Umbilical cord (tissue), 2 donors: ENCODE measurements around the gene MID1IP1. TPM values are rescaled to one million over a fixed set of nuclear protein-coding genes. Genes with fewer than 3 reads are reported as not detected.

Experiments
- DNase-seq: peaks from one replicate; pipeline ENCODE4 v3.0.0-alpha.2; 2015; ENCODE audit warnings: low spot score
- total RNA-seq: library from RNA; depleted of rRNA; stranded (reverse); fragments of >200 nt; gene quantifications from one replicate; pipeline ENCODE4 v1.2.3, GENCODE V29; 2014; ENCODE audit warnings: low replicate concordance; ENCODE audit not compliant: insufficient read depth

Gene MID1IP1
- total RNA-seq: 76.6 TPM

GRCh38 chrX:38800981-38801845 lies at the start of gene MID1IP1:
Gene MID1IP1, plus strand, starts transcription at chrX:38801459. Its CDS starts 3,488 bp downstream, at chrX:38804947.
- peak; percentile 93 for DNase-seq

- DNase-seq: peak; percentile 57
These were observed 47.0 kb upstream of the MID1IP1 start for GRCh38 chrX:38754102-38754790.

- DNase-seq: no peak
These were observed 46.2 kb upstream of the MID1IP1 start for GRCh38 chrX:38754818-38755718.

- no peak for DNase-seq
These were observed 40.4 kb upstream of the MID1IP1 start for GRCh38 chrX:38760883-38761282.

GRCh38 chrX:38768079-38768478 lies 33.2 kb upstream of the MID1IP1 start:
- peak; percentile 20 for DNase-seq

GRCh38 chrX:38770152-38770551 lies 31.1 kb upstream of the MID1IP1 start:
- DNase-seq: peak; percentile 5

GRCh38 chrX:38774249-38774648 lies 27.0 kb upstream of the MID1IP1 start:
- DNase-seq: no peak

- no peak for DNase-seq
These were observed 4.3 kb upstream of the MID1IP1 start for GRCh38 chrX:38796946-38797345.

GRCh38 chrX:38798956-38799355 lies 2.3 kb upstream of the MID1IP1 start:
- DNase-seq: no peak

- DNase-seq: peak; percentile 31
These were observed 1.2 kb upstream of the MID1IP1 start for GRCh38 chrX:38799995-38800580.

GRCh38 chrX:38803243-38803587 lies 2.0 kb downstream of the MID1IP1 start:
- DNase-seq: no peak

- peak; percentile 76 for DNase-seq
These were observed 2.6 kb downstream of the MID1IP1 start for GRCh38 chrX:38803588-38804431.

GRCh38 chrX:38804432-38804681 lies 3.1 kb downstream of the MID1IP1 start:
- no peak for DNase-seq

GRCh38 chrX:38804682-38805431 lies 3.6 kb downstream of the MID1IP1 start:
- peak; percentile 24 for DNase-seq

GRCh38 chrX:38805432-38806389 lies 4.5 kb downstream of the MID1IP1 start:
- peak; percentile 65 for DNase-seq

GRCh38 chrX:38806875-38807621 lies 5.8 kb downstream of the MID1IP1 start:
- DNase-seq: no peak

- DNase-seq: no peak
These were observed 6.6 kb downstream of the MID1IP1 start for GRCh38 chrX:38807873-38808272.
